Subcutaneous adipose tissue (tissue), 4 donors: Measurements from ENCODE around the gene TPRKB. TPM values are rescaled to one million over a fixed set of nuclear protein-coding genes. Genes with fewer than 3 reads are reported as not detected.

ENCODE experiments used
- CTCF ChIP-seq: fragments of 450-650 bp; IDR thresholded peaks from one replicate; pipeline ENCODE4 v1.5.1; 2016; ENCODE audit warnings: low read depth, mild to moderate bottlenecking, control low read depth, antibody characterized with exemption, moderate library complexity
- total RNA-seq, 4 donors: library from RNA; depleted of rRNA; stranded (reverse); fragments of >200 nt; gene quantifications; one replicate each; pipeline ENCODE4 v1.1.0, GENCODE V29; 2016

TPRKB gene
- total RNA-seq, 4 donors from 2014 or later, result 21.6 to 51.5 (median 28.1) TPM

GRCh38 chr2:73708527-73708926 is 28.6 kb downstream of the TPRKB start:
- TF ChIP-seq CTCF, result no peak

GRCh38 chr2:73707636-73708035 is 29.5 kb downstream of the TPRKB start:
- no peak for TF ChIP-seq CTCF

DNA sequence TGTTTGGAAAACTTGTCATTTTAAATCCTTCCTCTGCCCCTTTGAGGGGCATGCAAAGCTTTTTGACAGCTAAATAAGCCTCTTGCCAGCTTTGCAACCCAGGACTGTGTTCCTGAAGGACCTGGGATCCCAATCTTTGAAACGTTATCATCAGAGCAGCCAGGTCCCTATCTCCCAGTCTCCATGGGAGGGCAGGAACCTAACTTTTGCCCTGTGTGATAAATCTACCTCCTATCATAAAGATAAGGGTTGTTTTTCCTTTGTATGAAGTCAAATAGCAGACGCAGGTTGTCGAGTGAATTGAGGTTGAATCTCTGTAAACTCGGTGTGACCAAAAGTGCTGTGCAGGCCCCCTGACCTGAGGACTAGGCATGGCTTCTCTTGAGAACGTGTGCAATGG is 30.1 kb downstream of the TPRKB start:
- TF ChIP-seq CTCF, result no peak

GRCh38 chr2:73705091-73705490 is 32.1 kb downstream of the TPRKB start:
- TF ChIP-seq CTCF, result no peak

DNA sequence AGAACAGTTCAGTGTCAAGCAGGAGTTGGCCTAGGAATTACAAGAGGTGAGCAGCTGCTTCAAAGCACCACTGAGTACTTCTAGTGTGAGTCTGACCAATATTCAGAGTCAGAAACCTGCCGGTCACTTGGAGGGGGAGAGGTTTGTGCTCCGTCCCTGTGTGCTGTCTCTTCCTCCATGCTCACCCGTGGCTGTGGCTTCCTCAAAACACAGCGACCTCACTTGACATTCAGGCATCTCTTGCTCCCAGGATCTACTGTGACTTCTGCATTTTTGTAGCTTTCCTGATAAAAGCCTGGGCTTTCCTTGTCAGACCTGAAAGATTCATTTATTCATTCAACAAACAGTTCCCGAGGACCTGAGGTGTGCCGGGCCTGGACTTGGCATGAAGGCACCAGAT is 32.9 kb downstream of the TPRKB start:
- no peak for TF ChIP-seq CTCF

DNA sequence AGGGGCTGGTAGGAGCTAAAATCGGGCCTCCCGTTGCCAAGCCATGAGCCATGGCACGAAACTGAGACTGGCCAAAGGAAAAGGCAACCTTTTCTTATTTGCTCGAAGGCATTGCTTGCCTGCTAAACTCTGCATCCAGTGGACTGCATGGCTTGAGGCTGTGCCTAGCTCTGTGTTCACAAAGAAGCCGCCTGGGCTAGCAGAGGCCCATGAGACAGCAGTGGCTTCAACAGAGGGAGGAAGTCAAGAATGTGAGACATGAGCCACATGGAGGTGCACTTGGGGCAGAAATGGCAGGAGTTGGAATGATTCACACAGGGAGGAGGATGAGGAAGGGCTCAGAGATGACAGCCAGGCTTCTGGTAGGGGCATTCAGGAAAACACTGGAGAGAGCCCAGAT is 33.5 kb downstream of the TPRKB start:
- no peak for TF ChIP-seq CTCF

GRCh38 chr2:73701968-73702665 is 35.0 kb downstream of the TPRKB start:
- no peak for TF ChIP-seq CTCF
